ENCODE data around the gene SYNPR. TPM values are rescaled to one million over a fixed set of nuclear protein-coding genes. Genes with fewer than 3 reads are reported as not detected.
A peak's percentile ranks its signal among the peaks of the same experiment; 100 is the strongest.

SYNPR gene
- total RNA-seq, 1 experiment from 2014 or later = not detected

GRCh38 chr3:63384382-63384781, 106.3 kb downstream of the SYNPR start:
- DNase-seq (ENCODE audit: low spot score) = no peak

GRCh38 chr3:63385629-63386028, 107.5 kb downstream of the SYNPR start:
- DNase-seq (ENCODE audit: low spot score) = no peak

- peak; percentile 15 for DNase-seq (ENCODE audit: low spot score)
These were observed 108.5 kb downstream of the SYNPR start for GRCh38 chr3:63386568-63386967.

GRCh38 chr3:63387568-63387967, 109.5 kb downstream of the SYNPR start:
- peak; percentile 26 for DNase-seq (ENCODE audit: low spot score)

GRCh38 chr3:63390710-63391230, 112.7 kb downstream of the SYNPR start:
- DNase-seq (ENCODE audit: low spot score) = no peak

- DNase-seq (ENCODE audit: low spot score) = no peak
These were observed 117.9 kb downstream of the SYNPR start for GRCh38 chr3:63395960-63396359.

- DNase-seq (ENCODE audit: low spot score) = peak; percentile 8
These were observed 122.2 kb downstream of the SYNPR start for GRCh38 chr3:63400246-63400860.

GRCh38 chr3:63405882-63406281, 127.8 kb downstream of the SYNPR start:
- DNase-seq (ENCODE audit: low spot score) = no peak

- no peak for DNase-seq (ENCODE audit: low spot score)
These were observed 135.4 kb downstream of the SYNPR start for GRCh38 chr3:63413523-63413922.

- DNase-seq (ENCODE audit: low spot score) = no peak
These were observed 136.5 kb downstream of the SYNPR start for GRCh38 chr3:63414607-63415006.

GRCh38 chr3:63429905-63430304, 151.8 kb downstream of the SYNPR start:
- DNase-seq (ENCODE audit: low spot score) = no peak

- DNase-seq (ENCODE audit: low spot score) = no peak
These were observed 152.8 kb downstream of the SYNPR start for GRCh38 chr3:63430875-63431274.

GRCh38 chr3:63437858-63438257, 159.8 kb downstream of the SYNPR start:
- DNase-seq (ENCODE audit: low spot score) = no peak

- no peak for DNase-seq (ENCODE audit: low spot score)
These were observed 160.8 kb downstream of the SYNPR start for GRCh38 chr3:63438826-63439371.

GRCh38 chr3:63441262-63441661, 163.2 kb downstream of the SYNPR start:
- no peak for DNase-seq (ENCODE audit: low spot score)

GRCh38 chr3:63442918-63443317, 164.8 kb downstream of the SYNPR start:
- DNase-seq (ENCODE audit: low spot score) = no peak

- no peak for DNase-seq (ENCODE audit: low spot score)
These were observed 171.9 kb downstream of the SYNPR start for GRCh38 chr3:63450023-63450422.

GRCh38 chr3:63450634-63451363, 172.7 kb downstream of the SYNPR start:
- DNase-seq (ENCODE audit: low spot score) = no peak

GRCh38 chr3:63456901-63457300, 178.8 kb downstream of the SYNPR start:
- DNase-seq (ENCODE audit: low spot score) = no peak

GRCh38 chr3:63458405-63458804, 180.3 kb downstream of the SYNPR start:
- DNase-seq (ENCODE audit: low spot score) = no peak

GRCh38 chr3:63462732-63463131, 184.6 kb downstream of the SYNPR start:
- DNase-seq (ENCODE audit: low spot score) = no peak

GRCh38 chr3:63467392-63467791, 189.3 kb downstream of the SYNPR start:
- DNase-seq (ENCODE audit: low spot score) = no peak

GRCh38 chr3:63470745-63471144, 192.6 kb downstream of the SYNPR start:
- no peak for DNase-seq (ENCODE audit: low spot score)
